H9 (cell line): ENCODE results near the gene TNFSF13B. TPM values are rescaled to one million over a fixed set of nuclear protein-coding genes. Genes with fewer than 3 reads are reported as not detected.

Source experiments
- DNase-seq: peaks from one replicate; pipeline ENCODE4 v3.0.0-alpha.2; 2017
- H2AFZ ChIP-seq: one replicate; pipeline ENCODE4 v1.6.1; 2013; ENCODE audit warnings: mild to moderate bottlenecking, low read length, control low read depth, moderate library complexity
- H2AK5ac ChIP-seq: 2 replicates; pipeline ENCODE4 v1.6.1; 2013; ENCODE audit warnings: low read length, control low read depth, mixed read lengths; ENCODE audit not compliant: insufficient read length
- H2BK120ac ChIP-seq: one replicate; pipeline ENCODE4 v1.6.1; 2013; ENCODE audit warnings: low read depth, mild to moderate bottlenecking, low read length, control low read depth, inconsistent platforms; ENCODE audit not compliant: poor library complexity, severe bottlenecking
- H2BK12ac ChIP-seq: 2 replicates; pipeline ENCODE4 v1.6.1; 2013; ENCODE audit warnings: low read length, control low read depth, mixed read lengths, low read depth; ENCODE audit not compliant: insufficient read length
- H2BK15ac ChIP-seq: 2 replicates; pipeline ENCODE4 v1.6.1; 2013; ENCODE audit warnings: low read depth, low read length, control low read depth
- H2BK20ac ChIP-seq: one replicate; pipeline ENCODE4 v1.6.1; 2013; ENCODE audit warnings: low read depth, mild to moderate bottlenecking, low read length, control low read depth, inconsistent platforms; ENCODE audit not compliant: poor library complexity, severe bottlenecking
- H2BK5ac ChIP-seq: 2 replicates; pipeline ENCODE4 v1.6.1; 2013; ENCODE audit warnings: low read length, control low read depth, mixed read lengths; ENCODE audit not compliant: insufficient read length
- H3K14ac ChIP-seq: 2 replicates; pipeline ENCODE4 v1.6.1; 2013; ENCODE audit warnings: low read length, control low read depth; ENCODE audit not compliant: insufficient read depth
- H3K18ac ChIP-seq: 2 replicates; pipeline ENCODE4 v1.6.1; 2013; ENCODE audit warnings: low read depth, mild to moderate bottlenecking, mixed read lengths, low read length, control low read depth; ENCODE audit not compliant: insufficient read length
- H3K23ac ChIP-seq: 2 replicates; pipeline ENCODE4 v1.6.1; 2013; ENCODE audit warnings: low read length, control low read depth, mixed read lengths, low read depth; ENCODE audit not compliant: insufficient read length
- H3K23me2 ChIP-seq: 2 replicates; pipeline ENCODE4 v1.6.1; 2013; ENCODE audit warnings: low read depth, mild to moderate bottlenecking, mixed read lengths, low read length, control low read depth; ENCODE audit not compliant: insufficient read length, poor library complexity, severe bottlenecking
- H3K27ac ChIP-seq: 2 replicates; pipeline ENCODE4 v1.5.1; 2013; ENCODE audit warnings: low read length, control low read depth, mixed read lengths, low read depth; ENCODE audit not compliant: insufficient read length
- H3K27me3 ChIP-seq: 2 replicates; pipeline ENCODE4 v1.6.1; 2013; ENCODE audit warnings: low read length, control low read depth, inconsistent platforms; ENCODE audit not compliant: insufficient read depth
- H3K4ac ChIP-seq: 2 replicates; pipeline ENCODE4 v1.6.1; 2013; ENCODE audit warnings: low read depth, mild to moderate bottlenecking, control low read depth, inconsistent platforms, low read length, moderate library complexity
- H3K4me1 ChIP-seq: 2 replicates; pipeline ENCODE4 v1.6.1; 2013; ENCODE audit warnings: low read length, control low read depth, inconsistent platforms; ENCODE audit not compliant: insufficient read depth
- H3K4me2 ChIP-seq: 2 replicates; pipeline ENCODE4 v1.6.1; 2013; ENCODE audit warnings: low read length, control low read depth, mixed read lengths; ENCODE audit not compliant: insufficient read length, insufficient read depth
- H3K56ac ChIP-seq: 2 replicates; pipeline ENCODE4 v1.6.1; 2013; ENCODE audit warnings: low read depth, mild to moderate bottlenecking, mixed read lengths, low read length, control low read depth; ENCODE audit not compliant: insufficient read length
- H3K79me1 ChIP-seq: 2 replicates; pipeline ENCODE4 v1.6.1; 2013; ENCODE audit warnings: low read depth, mild to moderate bottlenecking, moderate library complexity, low read length, control low read depth, inconsistent platforms; ENCODE audit not compliant: insufficient read depth, poor library complexity, severe bottlenecking
- H3K79me2 ChIP-seq: 2 replicates; pipeline ENCODE4 v1.6.1; 2013; ENCODE audit warnings: low read length, control low read depth, inconsistent platforms; ENCODE audit not compliant: insufficient read depth
- H3K9ac ChIP-seq: 2 replicates; pipeline ENCODE4 v1.6.1; 2013; ENCODE audit warnings: low read length, control low read depth, mixed read lengths; ENCODE audit not compliant: insufficient read length; ENCODE audit errors: extremely low read depth
- H3K9me3 ChIP-seq: one replicate; pipeline ENCODE4 v1.6.1; 2013; ENCODE audit warnings: low read depth, low read length, inconsistent platforms; ENCODE audit not compliant: control insufficient read depth
- H3T11ph ChIP-seq: one replicate; pipeline ENCODE4 v1.6.1; 2013; ENCODE audit warnings: mild to moderate bottlenecking, low read length, control low read depth, inconsistent platforms
- H4K20me1 ChIP-seq: one replicate; pipeline ENCODE4 v1.6.1; 2013; ENCODE audit not compliant: control insufficient read depth, insufficient read length, insufficient read depth
- H4K5ac ChIP-seq: 2 replicates; pipeline ENCODE4 v1.6.1; 2013; ENCODE audit warnings: low read depth, mild to moderate bottlenecking, mixed read lengths, low read length, control low read depth; ENCODE audit not compliant: insufficient read length
- H4K8ac ChIP-seq: replicated peaks from 2 replicates; pipeline ENCODE4 v1.6.1; 2013; ENCODE audit warnings: low read length, control low read depth, mixed read lengths, low read depth; ENCODE audit not compliant: insufficient read length
- H4K91ac ChIP-seq: 2 replicates; pipeline ENCODE4 v1.6.1; 2013; ENCODE audit warnings: low read depth, mild to moderate bottlenecking, moderate library complexity, mixed read lengths, low read length, control low read depth; ENCODE audit not compliant: insufficient read length
- H3K27ac Mint-ChIP-seq, 3 experiments: 2 replicates in 2 of 3; 3 replicates in 1 of 3; pipeline ENCODE4 v1.8.0; 2020 to 2021; ENCODE audit warnings: mixed read lengths in 3 of 3, mild to moderate bottlenecking in 1 of 3, moderate library complexity in 1 of 3
- H3K27me3 Mint-ChIP-seq: 2 replicates; pipeline ENCODE4 v1.8.0; 2021; ENCODE audit warnings: low read depth, mild to moderate bottlenecking, moderate library complexity, mixed read lengths
- H3K36me3 Mint-ChIP-seq, 3 experiments: 2 replicates in 2 of 3; 3 replicates in 1 of 3; pipeline ENCODE4 v1.8.0; 2020 to 2021; ENCODE audit warnings: low read depth in 3 of 3, mixed read lengths in 3 of 3; ENCODE audit not compliant: insufficient read depth in 1 of 3
- H3K4me1 Mint-ChIP-seq, 2 experiments: 2 replicates each; pipeline ENCODE4 v1.8.0; 2020; ENCODE audit warnings: mixed read lengths in 2 of 2
- H3K4me3 Mint-ChIP-seq, 2 experiments: 2 replicates in 1 of 2; 3 replicates in 1 of 2; pipeline ENCODE4 v1.8.0; 2020 to 2021; ENCODE audit warnings: mild to moderate bottlenecking in 2 of 2, mixed read lengths in 2 of 2, moderate library complexity in 1 of 2
- H3K9me3 Mint-ChIP-seq, 2 experiments: 2 replicates in 1 of 2; 3 replicates in 1 of 2; pipeline ENCODE4 v1.8.0; 2020; ENCODE audit warnings: mild to moderate bottlenecking in 2 of 2, mixed read lengths in 2 of 2, moderate library complexity in 1 of 2
- WGBS: extraction: QIAGEN DNeasy Blood & Tissue Kit; methylation state at CpG from one replicate; pipeline ENCODE4 v1.1.7; 2013; ENCODE audit warnings: missing lambda C conversion rate, low lambda C conversion rate, mixed read lengths; ENCODE audit not compliant: insufficient read length; ENCODE audit errors: extremely low coverage; 5-methylcytosine and 5-hydroxymethylcytosine counted together
- total RNA-seq: library from RNA; stranded (reverse); gene quantifications from 2 replicates; pipeline ENCODE4 v1.2.1, GENCODE V29; 2021
- TF ChIP-seq, protein P1 (sequence below): fragments of 200-600 bp; sonication (generic); conservative IDR thresholded peaks from 3 replicates; pipeline ENCODE4 v1.8.0; 2021; ENCODE audit warnings: antibody characterized with exemption, mild to moderate bottlenecking

The TNFSF13B gene
- total RNA-seq, 1 experiment from 2014 or later, result 0.31 TPM

DNA sequence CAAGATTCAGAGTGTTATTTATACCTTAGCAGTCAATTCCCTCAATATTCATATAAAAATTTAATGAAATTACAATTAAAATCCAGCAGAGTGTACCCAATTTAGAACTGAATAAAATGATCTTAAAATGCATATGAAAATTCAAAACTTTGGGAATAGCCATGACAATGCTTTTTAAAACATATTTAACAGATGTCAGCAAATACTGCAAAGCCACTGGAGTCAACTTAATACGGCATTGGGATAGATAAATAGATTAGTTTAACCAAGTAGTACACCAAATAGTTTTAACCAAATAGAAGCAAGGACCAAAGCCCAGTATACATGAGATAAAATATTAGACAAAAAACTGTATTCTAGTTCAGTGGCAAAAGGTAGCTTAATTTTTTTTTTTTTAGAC is 79.8 kb downstream of the TNFSF13B start:
- Mint-ChIP-seq H3K9me3 (no peaks in the 10 kb centered on the region), H3K4me3 (no peak overlapping the region), H3K36me3 (no peaks in the 10 kb centered on the region), H3K27ac (no peak overlapping the region), H3K4me1 (peaks cover 7% of the 10 kb centered on the region in 2 experiments; a peak in 3 of 4 replicates), H3K27me3 (peaks cover 2% of the 10 kb centered on the region; the same call in 1 of the 2 replicates)
- Histone ChIP-seq H2BK15ac (no peak overlapping the region), H3K9ac (no peak overlapping the region), H2AK5ac (no peak overlapping the region), H3K79me1 (no peaks in the 10 kb centered on the region), H3K18ac (no peak overlapping the region), H4K20me1 (no peaks in the 10 kb centered on the region), H3K23me2 (no peaks in the 10 kb centered on the region), H2AFZ (no peak overlapping the region), H2BK5ac (no peak overlapping the region), H3K79me2 (no peaks in the 10 kb centered on the region), H3K9me3 (no peaks in the 10 kb centered on the region), H3T11ph (no peak overlapping the region), H3K4ac (no peak overlapping the region), H3K23ac (no peak overlapping the region), H3K4me2 (no peak overlapping the region), H4K5ac (no peak overlapping the region), H3K27me3 (no peaks in the 10 kb centered on the region), H2BK20ac (no peak overlapping the region), H3K4me1 (no peaks in the 10 kb centered on the region), H2BK120ac (no peak overlapping the region), H2BK12ac (no peak overlapping the region), H4K8ac (no peak overlapping the region), H3K27ac (no peak overlapping the region), H3K14ac (no peak overlapping the region), H3K56ac (no peak overlapping the region), H4K91ac (no peak overlapping the region)
- DNase-seq, result no peak
- no CpG with 5 or more reads among the region's 1 CpG for WGBS
- TF ChIP-seq, protein P1, sequence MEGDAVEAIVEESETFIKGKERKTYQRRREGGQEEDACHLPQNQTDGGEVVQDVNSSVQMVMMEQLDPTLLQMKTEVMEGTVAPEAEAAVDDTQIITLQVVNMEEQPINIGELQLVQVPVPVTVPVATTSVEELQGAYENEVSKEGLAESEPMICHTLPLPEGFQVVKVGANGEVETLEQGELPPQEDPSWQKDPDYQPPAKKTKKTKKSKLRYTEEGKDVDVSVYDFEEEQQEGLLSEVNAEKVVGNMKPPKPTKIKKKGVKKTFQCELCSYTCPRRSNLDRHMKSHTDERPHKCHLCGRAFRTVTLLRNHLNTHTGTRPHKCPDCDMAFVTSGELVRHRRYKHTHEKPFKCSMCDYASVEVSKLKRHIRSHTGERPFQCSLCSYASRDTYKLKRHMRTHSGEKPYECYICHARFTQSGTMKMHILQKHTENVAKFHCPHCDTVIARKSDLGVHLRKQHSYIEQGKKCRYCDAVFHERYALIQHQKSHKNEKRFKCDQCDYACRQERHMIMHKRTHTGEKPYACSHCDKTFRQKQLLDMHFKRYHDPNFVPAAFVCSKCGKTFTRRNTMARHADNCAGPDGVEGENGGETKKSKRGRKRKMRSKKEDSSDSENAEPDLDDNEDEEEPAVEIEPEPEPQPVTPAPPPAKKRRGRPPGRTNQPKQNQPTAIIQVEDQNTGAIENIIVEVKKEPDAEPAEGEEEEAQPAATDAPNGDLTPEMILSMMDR, result no peak
